ENCODE measurements around the gene NOD2.

Gene NOD2

GRCh38 chr16:50776037-50776436 is 82.6 kb downstream of the NOD2 start:
- DNase-seq (ENCODE audit: insufficient read length, low spot score) (no peak), FAIRE-seq (no peak)

- FAIRE-seq (no peak), DNase-seq (ENCODE audit: insufficient read length, low spot score) (no peak)
These were observed 85.1 kb downstream of the NOD2 start for GRCh38 chr16:50778284-50779163.

GRCh38 chr16:50781043-50781442 is 87.6 kb downstream of the NOD2 start:
- FAIRE-seq (no peak), DNase-seq (ENCODE audit: insufficient read length, low spot score) (no peak)

DNA sequence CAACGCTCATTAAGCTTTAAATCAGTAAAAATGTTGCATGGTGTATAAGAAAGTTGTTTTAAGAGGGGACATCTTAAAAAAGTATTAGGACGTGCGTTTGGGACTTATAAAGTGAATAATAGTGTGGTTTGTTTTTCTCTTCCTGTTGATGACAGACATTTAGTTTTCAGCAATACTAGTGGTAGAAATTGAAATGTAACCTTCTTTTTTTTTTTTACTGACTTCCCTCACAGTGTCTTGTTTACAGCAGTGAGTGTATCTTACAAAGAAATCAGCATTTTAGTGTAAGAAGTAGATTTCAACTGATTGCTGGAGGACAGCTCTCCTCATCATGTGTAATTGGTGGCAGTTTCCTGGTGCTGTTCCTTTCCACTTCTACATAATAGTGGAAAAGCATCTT is 88.1 kb downstream of the NOD2 start:
- no peak for FAIRE-seq
- DNase-seq (ENCODE audit: insufficient read length, low spot score): no peak

All from GM19239 (cell line).